Astrocyte (in vitro differentiated cells and primary cell): Measurements from ENCODE around the gene CACNA1C. TPM values are rescaled to one million over a fixed set of nuclear protein-coding genes. Genes with fewer than 3 reads are reported as not detected.

Experiments used
- DNase-seq: peaks from one replicate; pipeline ENCODE4 v3.0.0-alpha.2; 2010; ENCODE audit warnings: low read depth
- FAIRE-seq: peaks from 2 replicates; lab custom pipeline; 2011; peaks lifted over from hg19 to GRCh38; lab: Jason Lieb, UNC
- H2AFZ ChIP-seq: 2 replicates; pipeline ENCODE4 v1.6.0; 2012; ENCODE audit warnings: low read depth, low read length, inconsistent platforms
- H3K27ac ChIP-seq: 2 replicates; pipeline ENCODE4 v1.5.1; 2011; ENCODE audit warnings: low read depth, low read length, inconsistent platforms
- H3K27me3 ChIP-seq: 2 replicates; pipeline ENCODE4 v1.6.0; 2011; ENCODE audit warnings: low read length, inconsistent platforms; ENCODE audit not compliant: insufficient read depth
- H3K36me3 ChIP-seq: 2 replicates; pipeline ENCODE4 v1.5.1; 2011; ENCODE audit warnings: low read length, inconsistent platforms; ENCODE audit not compliant: insufficient read depth
- H3K4me1 ChIP-seq: 2 replicates; pipeline ENCODE4 v1.5.1; 2011; ENCODE audit warnings: low read length, inconsistent platforms; ENCODE audit not compliant: insufficient read depth
- H3K4me2 ChIP-seq: 2 replicates; pipeline ENCODE4 v1.6.0; 2012; ENCODE audit warnings: low read length, inconsistent platforms
- H3K4me3 ChIP-seq: 2 replicates; pipeline ENCODE4 v1.5.1; 2011; ENCODE audit warnings: low read depth, mild to moderate bottlenecking, low read length, inconsistent platforms; ENCODE audit not compliant: insufficient read depth
- H3K79me2 ChIP-seq: 2 replicates; pipeline ENCODE4 v1.6.0; 2012; ENCODE audit warnings: mild to moderate bottlenecking, low read length, inconsistent platforms; ENCODE audit not compliant: insufficient read depth
- H3K9ac ChIP-seq: 2 replicates; pipeline ENCODE4 v1.6.0; 2012; ENCODE audit warnings: mild to moderate bottlenecking, low read length, inconsistent platforms
- H3K9me3 ChIP-seq: 2 replicates; pipeline ENCODE4 v1.5.1; 2012; ENCODE audit warnings: low read depth, mild to moderate bottlenecking, low read length, inconsistent platforms; ENCODE audit not compliant: insufficient read depth
- H4K20me1 ChIP-seq: 2 replicates; pipeline ENCODE4 v1.6.0; 2012; ENCODE audit warnings: low read length, inconsistent platforms; ENCODE audit not compliant: insufficient read depth
- H3K27ac Mint-ChIP-seq: one replicate; pipeline ENCODE4 v1.8.0; 2021; ENCODE audit warnings: mild to moderate bottlenecking, mixed read lengths; ENCODE audit not compliant: unreplicated experiment
- H3K27me3 Mint-ChIP-seq: one replicate; pipeline ENCODE4 v1.8.0; 2021; ENCODE audit warnings: low read depth, mixed read lengths; ENCODE audit not compliant: unreplicated experiment
- H3K36me3 Mint-ChIP-seq: one replicate; pipeline ENCODE4 v1.8.0; 2021; ENCODE audit warnings: low read depth, mixed read lengths; ENCODE audit not compliant: unreplicated experiment
- H3K4me1 Mint-ChIP-seq: one replicate; pipeline ENCODE4 v1.8.0; 2021; ENCODE audit warnings: low read depth, mixed read lengths; ENCODE audit not compliant: unreplicated experiment
- H3K4me3 Mint-ChIP-seq: one replicate; pipeline ENCODE4 v1.8.0; 2021; ENCODE audit warnings: mild to moderate bottlenecking, moderate library complexity, mixed read lengths; ENCODE audit not compliant: unreplicated experiment
- H3K9me3 Mint-ChIP-seq: one replicate; pipeline ENCODE4 v1.8.0; 2021; ENCODE audit warnings: mild to moderate bottlenecking, mixed read lengths; ENCODE audit not compliant: unreplicated experiment
- EZH2 ChIP-seq: IDR thresholded peaks from 2 replicates; pipeline ENCODE4 v1.6.1; 2012; ENCODE audit warnings: mild to moderate bottlenecking, low read length, inconsistent platforms; ENCODE audit not compliant: insufficient read depth
- total RNA-seq: library from RNA; stranded (reverse); gene quantifications from 2 replicates; pipeline ENCODE4 v1.2.1, GENCODE V29; 2021
- TF ChIP-seq, protein P1 (sequence below): IDR thresholded peaks from 2 replicates; pipeline ENCODE4 v1.5.1; 2011; ENCODE audit warnings: low read depth, mild to moderate bottlenecking, inconsistent platforms, low read length, moderate library complexity; ENCODE audit not compliant: insufficient read depth

The CACNA1C gene
- total RNA-seq, 1 donor from 2014 or later = 2.1 TPM

GRCh38 chr12:2354151-2354991 is 301.6 kb downstream of the CACNA1C start:
- FAIRE-seq (no peak), DNase-seq (peak; percentile 68)
- Mint-ChIP-seq H3K4me1 (peaks cover 13% of the 10 kb centered on the region), H3K36me3 (no peaks in the 10 kb centered on the region), H3K4me3 (no peak overlapping the region), H3K27ac (no peak overlapping the region), H3K27me3 (peaks cover 42% of the 10 kb centered on the region), H3K9me3 (no peaks in the 10 kb centered on the region)
- no peak overlapping the region for H2AFZ ChIP-seq
- H3K27me3 ChIP-seq = no peaks in the 10 kb centered on the region
- H3K4me1 ChIP-seq = peaks cover 5% of the 10 kb centered on the region
- no peaks in the 10 kb centered on the region for H3K79me2 ChIP-seq
- no peak overlapping the region for H3K4me2 ChIP-seq
- no peaks in the 10 kb centered on the region for H3K36me3 ChIP-seq
- no peak for TF ChIP-seq EZH2
- TF ChIP-seq, protein P1, sequence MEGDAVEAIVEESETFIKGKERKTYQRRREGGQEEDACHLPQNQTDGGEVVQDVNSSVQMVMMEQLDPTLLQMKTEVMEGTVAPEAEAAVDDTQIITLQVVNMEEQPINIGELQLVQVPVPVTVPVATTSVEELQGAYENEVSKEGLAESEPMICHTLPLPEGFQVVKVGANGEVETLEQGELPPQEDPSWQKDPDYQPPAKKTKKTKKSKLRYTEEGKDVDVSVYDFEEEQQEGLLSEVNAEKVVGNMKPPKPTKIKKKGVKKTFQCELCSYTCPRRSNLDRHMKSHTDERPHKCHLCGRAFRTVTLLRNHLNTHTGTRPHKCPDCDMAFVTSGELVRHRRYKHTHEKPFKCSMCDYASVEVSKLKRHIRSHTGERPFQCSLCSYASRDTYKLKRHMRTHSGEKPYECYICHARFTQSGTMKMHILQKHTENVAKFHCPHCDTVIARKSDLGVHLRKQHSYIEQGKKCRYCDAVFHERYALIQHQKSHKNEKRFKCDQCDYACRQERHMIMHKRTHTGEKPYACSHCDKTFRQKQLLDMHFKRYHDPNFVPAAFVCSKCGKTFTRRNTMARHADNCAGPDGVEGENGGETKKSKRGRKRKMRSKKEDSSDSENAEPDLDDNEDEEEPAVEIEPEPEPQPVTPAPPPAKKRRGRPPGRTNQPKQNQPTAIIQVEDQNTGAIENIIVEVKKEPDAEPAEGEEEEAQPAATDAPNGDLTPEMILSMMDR = no peak
- no peak overlapping the region for H3K27ac ChIP-seq
- H3K9ac ChIP-seq = no peak overlapping the region
- no peaks in the 10 kb centered on the region for H3K9me3 ChIP-seq
- no peaks in the 10 kb centered on the region for H4K20me1 ChIP-seq
- H3K4me3 ChIP-seq = no peak overlapping the region

DNA sequence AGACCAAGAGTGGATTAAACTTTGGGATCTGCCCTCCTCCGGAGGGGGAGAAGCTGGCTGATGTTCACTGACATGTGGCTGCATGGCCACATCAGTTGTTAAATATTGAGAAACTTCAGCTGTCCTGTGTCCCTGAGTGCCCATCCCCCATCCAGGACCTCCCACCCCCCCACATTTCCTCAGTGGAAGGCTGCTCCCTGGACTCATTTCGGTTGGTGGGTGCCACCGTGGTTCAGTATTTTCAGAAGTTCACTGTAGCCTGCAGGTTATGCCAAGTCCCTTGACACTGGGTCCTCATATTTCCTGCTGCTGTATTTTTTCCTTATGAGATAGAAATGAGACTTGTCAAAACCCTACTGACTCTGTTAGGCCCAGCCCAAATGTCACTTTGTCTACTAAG is 302.4 kb downstream of the CACNA1C start:
- FAIRE-seq = no peak

More for the DNA sequence above, 302.4 kb downstream of the CACNA1C start:
- no peak overlapping the region for H3K4me3 ChIP-seq
- no peak overlapping the region for H3K4me3 Mint-ChIP-seq
- no peak overlapping the region for H3K4me2 ChIP-seq
- no peak overlapping the region for H3K27ac Mint-ChIP-seq
- no peaks in the 10 kb centered on the region for H3K9me3 ChIP-seq
- TF ChIP-seq, protein P1 = no peak
- no peak for TF ChIP-seq EZH2
- peaks cover 39% of the 10 kb centered on the region for H3K27me3 Mint-ChIP-seq
- H4K20me1 ChIP-seq = no peaks in the 10 kb centered on the region
- no peaks in the 10 kb centered on the region for H3K79me2 ChIP-seq
- no peak overlapping the region for H3K27ac ChIP-seq
- no peaks in the 10 kb centered on the region for H3K9me3 Mint-ChIP-seq
- H3K4me1 Mint-ChIP-seq = peaks cover 13% of the 10 kb centered on the region
- H3K9ac ChIP-seq = no peak overlapping the region
- no peak overlapping the region for H2AFZ ChIP-seq
- no peaks in the 10 kb centered on the region for H3K36me3 ChIP-seq
- no peaks in the 10 kb centered on the region for H3K36me3 Mint-ChIP-seq
- peaks cover 5% of the 10 kb centered on the region for H3K4me1 ChIP-seq
- no peaks in the 10 kb centered on the region for H3K27me3 ChIP-seq
- no peak for DNase-seq
